ENCODE data around the gene TMBIM1. TPM values are rescaled to one million over a fixed set of nuclear protein-coding genes. Genes with fewer than 3 reads are reported as not detected.

Gene TMBIM1
- total RNA-seq, 1 donor from 2014 or later = 109 TPM

DNA sequence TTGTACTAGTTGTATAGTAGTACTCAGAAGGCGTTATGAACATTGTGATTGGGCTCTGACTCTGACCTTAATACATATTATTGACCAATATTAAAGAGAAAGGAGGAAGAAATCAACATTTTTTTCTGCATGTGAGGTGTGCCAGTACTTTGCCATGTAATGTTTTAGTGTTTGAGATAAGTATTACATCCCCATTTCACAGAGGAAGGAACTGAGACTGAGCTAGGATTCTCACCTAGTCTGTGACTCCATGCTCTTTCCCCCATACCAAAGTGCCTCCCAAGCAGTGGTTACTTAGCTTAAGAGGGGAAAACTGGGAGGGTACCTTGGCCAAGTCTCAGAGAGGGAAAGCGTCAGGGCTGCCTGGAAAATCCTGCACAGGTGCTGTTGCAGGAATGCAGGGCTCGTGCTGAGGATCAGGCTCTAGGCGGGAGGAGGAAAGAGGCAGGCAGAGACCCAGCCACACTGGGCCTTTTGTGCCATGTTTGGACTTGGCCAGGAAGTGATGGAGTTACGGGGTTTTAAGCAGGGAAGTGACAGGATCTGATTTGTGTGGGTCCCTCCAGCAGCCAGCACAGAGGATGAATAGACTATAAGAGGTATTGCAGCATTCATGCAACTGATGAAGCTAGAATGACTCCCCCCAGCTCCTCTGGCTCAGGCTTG is 20.3 kb downstream of the TMBIM1 start:
- no peak for DNase-seq (ENCODE audit: low read depth)
- TF ChIP-seq CTCF (conservative IDR thresholded peaks at IDR 0.05; ENCODE audit: low read depth, low read length) = no peak
- H3K4me3 ChIP-seq (ENCODE audit: low read depth, low read length) = peak overlapping the region; percentile 88

GRCh38 chr2:218271487-218271797 is 20.9 kb downstream of the TMBIM1 start:
- DNase-seq (ENCODE audit: low read depth) = no peak
- no peak for TF ChIP-seq CTCF (conservative IDR thresholded peaks at IDR 0.05; ENCODE audit: low read depth, low read length)
- peak overlapping the region; percentile 88 for H3K4me3 ChIP-seq (ENCODE audit: low read depth, low read length)

GRCh38 chr2:218270721-218271486 is 21.4 kb downstream of the TMBIM1 start:
- no peak for DNase-seq (ENCODE audit: low read depth)
- TF ChIP-seq CTCF (conservative IDR thresholded peaks at IDR 0.05; ENCODE audit: low read depth, low read length) = no peak
- H3K4me3 ChIP-seq (ENCODE audit: low read depth, low read length) = peak overlapping the region; percentile 88

GRCh38 chr2:218269900-218270720 is 22.2 kb downstream of the TMBIM1 start, which contains the start of the genes AAMP and PNKD:
TSS of gene AAMP (minus strand) at chr2:218270137. CDS start at chr2:218270086, 51 bp downstream.
TSS of gene PNKD (plus strand) at chr2:218270519. CDS start at chr2:218270536, 17 bp downstream.
- DNase-seq (ENCODE audit: low read depth) = peak; percentile 90
- no peak for TF ChIP-seq CTCF (conservative IDR thresholded peaks at IDR 0.05; ENCODE audit: low read depth, low read length)
- H3K4me3 ChIP-seq (ENCODE audit: low read depth, low read length) = peak within 1 kb of the TSS; percentile 92

DNA sequence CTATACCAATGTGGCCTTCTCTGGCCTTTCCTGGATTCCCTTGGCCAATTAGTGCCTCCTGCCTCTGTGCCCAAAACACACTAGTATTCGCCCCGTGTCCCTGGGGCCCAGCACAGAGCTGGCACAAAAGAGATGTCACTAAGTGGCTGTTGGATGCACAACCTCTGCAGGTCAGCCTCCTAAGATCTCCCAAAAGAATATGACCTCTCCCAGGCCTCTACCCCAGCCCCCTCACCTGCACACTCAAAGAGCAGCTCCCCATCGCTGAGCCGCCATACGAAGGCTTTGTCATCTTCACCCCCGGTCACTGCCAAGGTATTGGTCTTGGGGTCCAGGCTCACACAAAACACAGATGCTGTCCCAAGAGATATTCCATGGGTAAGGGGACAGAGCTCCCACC is 25.0 kb downstream of the TMBIM1 start:
- no peak for DNase-seq (ENCODE audit: low read depth)
- H3K4me3 ChIP-seq (ENCODE audit: low read depth, low read length) = no peak overlapping the region
- no peak for TF ChIP-seq CTCF (conservative IDR thresholded peaks at IDR 0.05; ENCODE audit: low read depth, low read length)

GRCh38 chr2:218266316-218266979 is 25.9 kb downstream of the TMBIM1 start:
- no peak for DNase-seq (ENCODE audit: low read depth)
- no peak for TF ChIP-seq CTCF (conservative IDR thresholded peaks at IDR 0.05; ENCODE audit: low read depth, low read length)

More at GRCh38 chr2:218266316-218266979, 25.9 kb downstream of the TMBIM1 start:
- no peak overlapping the region for H3K4me3 ChIP-seq (ENCODE audit: low read depth, low read length)

Data from epithelial cell of proximal tubule (primary cell).